ENCODE data around the gene INIP.
A peak's percentile ranks its signal among the peaks of the same experiment; 100 is the strongest.

Gene INIP

DNA sequence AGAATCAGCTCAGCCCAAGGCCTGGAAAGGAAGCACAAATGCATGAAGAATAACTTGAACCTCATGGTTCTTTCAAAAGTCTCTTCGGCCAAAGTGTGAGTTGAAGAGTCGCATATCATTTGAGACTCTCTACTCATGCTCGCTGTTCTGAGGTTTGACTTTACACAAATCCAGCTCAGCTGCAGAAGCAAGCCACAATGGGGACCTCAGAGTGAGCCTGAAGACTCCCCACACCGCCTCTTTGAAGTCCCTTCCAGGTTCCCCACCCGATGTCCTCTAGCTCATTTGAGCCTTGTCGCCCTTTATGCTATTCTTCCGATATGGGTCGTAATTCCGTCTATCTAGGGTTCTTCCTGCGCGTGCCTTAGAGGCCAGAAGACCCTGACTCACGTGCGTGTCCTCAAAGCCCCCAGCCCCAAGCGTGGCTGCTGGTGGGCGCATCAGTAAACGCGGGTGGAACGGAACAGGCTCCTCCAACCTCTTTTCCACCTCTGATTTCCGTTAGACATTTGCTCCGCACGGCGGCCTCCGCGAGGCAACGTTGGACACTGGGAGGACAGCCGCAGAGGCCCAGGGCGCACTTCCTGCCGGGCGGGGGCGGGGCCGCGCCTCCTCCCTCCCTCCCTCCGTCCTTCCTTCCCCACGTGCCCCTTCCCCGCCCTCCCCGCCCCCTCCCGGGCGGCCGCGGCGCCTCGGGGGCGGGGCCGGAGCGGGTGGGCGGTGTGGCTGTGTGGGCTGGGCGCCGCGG, 32.3 kb upstream of the INIP start, which contains the start of gene SNX30 (continued):
- TF ChIP-seq ZSCAN4 (tag by site-specific recombination; IDR thresholded peaks at IDR 0.05) (no peak), ZNF629 (tag by site-specific recombination; IDR thresholded peaks at IDR 0.05) (peak; percentile 48; the same call in 1 of the 2 replicates), ZNF513 (tag by site-specific recombination; IDR thresholded peaks at IDR 0.05) (no peak), ZNF433 (tag by site-specific recombination; IDR thresholded peaks at IDR 0.05; ENCODE audit: low read depth) (no peak), INSM2 (tag by site-specific recombination; IDR thresholded peaks at IDR 0.05) (no peak), ZNF529 (tag by site-specific recombination; IDR thresholded peaks at IDR 0.05; ENCODE audit: insufficient replicate concordance) (no peak), ZNF140 (tag by site-specific recombination; IDR thresholded peaks at IDR 0.05) (no peak), ZNF560 (tag by site-specific recombination; IDR thresholded peaks at IDR 0.05; ENCODE audit: borderline replicate concordance) (no peak), ZSCAN16 (tag by site-specific recombination; IDR thresholded peaks at IDR 0.05) (no peak), ZNF701 (tag by site-specific recombination; IDR thresholded peaks at IDR 0.05) (no peak), ZNF211 (tag by site-specific recombination; IDR thresholded peaks at IDR 0.05; ENCODE audit: low read depth) (no peak), MYNN (tag by site-specific recombination; IDR thresholded peaks at IDR 0.05; ENCODE audit: borderline replicate concordance) (no peak), ZXDB (tag by site-specific recombination; IDR thresholded peaks at IDR 0.05) (peak; percentile 62), HOXC10 (CRISPR knock-in tag; IDR thresholded peaks at IDR 0.05) (no peak), ZNF133 (tag by site-specific recombination; IDR thresholded peaks at IDR 0.05) (no peak), ZNF37A (tag by site-specific recombination; IDR thresholded peaks at IDR 0.05) (no peak), ZBTB1 (tag by site-specific recombination; IDR thresholded peaks at IDR 0.05) (no peak), ZNF292 (tag by site-specific recombination; IDR thresholded peaks at IDR 0.05; ENCODE audit: borderline replicate concordance, low read depth) (no peak), IKZF3 (tag by site-specific recombination; IDR thresholded peaks at IDR 0.05) (no peak), REPIN1 (tag by site-specific recombination; IDR thresholded peaks at IDR 0.05; ENCODE audit: low read depth) (no peak), ZNF561 (tag by site-specific recombination; IDR thresholded peaks at IDR 0.05; ENCODE audit: borderline replicate concordance) (no peak), ZNF549 (tag by site-specific recombination; IDR thresholded peaks at IDR 0.05) (no peak), EGR2 (tag by site-specific recombination; IDR thresholded peaks at IDR 0.05; ENCODE audit: low read depth) (peak; percentile 49; the same call in 1 of the 2 replicates)
- TF ChIP-seq, protein P1, sequence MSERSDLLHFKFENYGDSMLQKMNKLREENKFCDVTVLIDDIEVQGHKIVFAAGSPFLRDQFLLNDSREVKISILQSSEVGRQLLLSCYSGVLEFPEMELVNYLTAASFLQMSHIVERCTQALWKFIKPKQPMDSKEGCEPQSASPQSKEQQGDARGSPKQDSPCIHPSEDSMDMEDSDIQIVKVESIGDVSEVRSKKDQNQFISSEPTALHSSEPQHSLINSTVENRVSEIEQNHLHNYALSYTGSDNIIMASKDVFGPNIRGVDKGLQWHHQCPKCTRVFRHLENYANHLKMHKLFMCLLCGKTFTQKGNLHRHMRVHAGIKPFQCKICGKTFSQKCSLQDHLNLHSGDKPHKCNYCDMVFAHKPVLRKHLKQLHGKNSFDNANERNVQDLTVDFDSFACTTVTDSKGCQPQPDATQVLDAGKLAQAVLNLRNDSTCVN (tag by site-specific recombination; optimal IDR thresholded peaks at IDR 0.05): peak; percentile 60
- TF ChIP-seq, protein P2, sequence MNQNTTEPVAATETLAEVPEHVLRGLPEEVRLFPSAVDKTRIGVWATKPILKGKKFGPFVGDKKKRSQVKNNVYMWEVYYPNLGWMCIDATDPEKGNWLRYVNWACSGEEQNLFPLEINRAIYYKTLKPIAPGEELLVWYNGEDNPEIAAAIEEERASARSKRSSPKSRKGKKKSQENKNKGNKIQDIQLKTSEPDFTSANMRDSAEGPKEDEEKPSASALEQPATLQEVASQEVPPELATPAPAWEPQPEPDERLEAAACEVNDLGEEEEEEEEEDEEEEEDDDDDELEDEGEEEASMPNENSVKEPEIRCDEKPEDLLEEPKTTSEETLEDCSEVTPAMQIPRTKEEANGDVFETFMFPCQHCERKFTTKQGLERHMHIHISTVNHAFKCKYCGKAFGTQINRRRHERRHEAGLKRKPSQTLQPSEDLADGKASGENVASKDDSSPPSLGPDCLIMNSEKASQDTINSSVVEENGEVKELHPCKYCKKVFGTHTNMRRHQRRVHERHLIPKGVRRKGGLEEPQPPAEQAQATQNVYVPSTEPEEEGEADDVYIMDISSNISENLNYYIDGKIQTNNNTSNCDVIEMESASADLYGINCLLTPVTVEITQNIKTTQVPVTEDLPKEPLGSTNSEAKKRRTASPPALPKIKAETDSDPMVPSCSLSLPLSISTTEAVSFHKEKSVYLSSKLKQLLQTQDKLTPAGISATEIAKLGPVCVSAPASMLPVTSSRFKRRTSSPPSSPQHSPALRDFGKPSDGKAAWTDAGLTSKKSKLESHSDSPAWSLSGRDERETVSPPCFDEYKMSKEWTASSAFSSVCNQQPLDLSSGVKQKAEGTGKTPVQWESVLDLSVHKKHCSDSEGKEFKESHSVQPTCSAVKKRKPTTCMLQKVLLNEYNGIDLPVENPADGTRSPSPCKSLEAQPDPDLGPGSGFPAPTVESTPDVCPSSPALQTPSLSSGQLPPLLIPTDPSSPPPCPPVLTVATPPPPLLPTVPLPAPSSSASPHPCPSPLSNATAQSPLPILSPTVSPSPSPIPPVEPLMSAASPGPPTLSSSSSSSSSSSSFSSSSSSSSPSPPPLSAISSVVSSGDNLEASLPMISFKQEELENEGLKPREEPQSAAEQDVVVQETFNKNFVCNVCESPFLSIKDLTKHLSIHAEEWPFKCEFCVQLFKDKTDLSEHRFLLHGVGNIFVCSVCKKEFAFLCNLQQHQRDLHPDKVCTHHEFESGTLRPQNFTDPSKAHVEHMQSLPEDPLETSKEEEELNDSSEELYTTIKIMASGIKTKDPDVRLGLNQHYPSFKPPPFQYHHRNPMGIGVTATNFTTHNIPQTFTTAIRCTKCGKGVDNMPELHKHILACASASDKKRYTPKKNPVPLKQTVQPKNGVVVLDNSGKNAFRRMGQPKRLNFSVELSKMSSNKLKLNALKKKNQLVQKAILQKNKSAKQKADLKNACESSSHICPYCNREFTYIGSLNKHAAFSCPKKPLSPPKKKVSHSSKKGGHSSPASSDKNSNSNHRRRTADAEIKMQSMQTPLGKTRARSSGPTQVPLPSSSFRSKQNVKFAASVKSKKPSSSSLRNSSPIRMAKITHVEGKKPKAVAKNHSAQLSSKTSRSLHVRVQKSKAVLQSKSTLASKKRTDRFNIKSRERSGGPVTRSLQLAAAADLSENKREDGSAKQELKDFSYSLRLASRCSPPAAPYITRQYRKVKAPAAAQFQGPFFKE (tag by site-specific recombination; IDR thresholded peaks at IDR 0.05; ENCODE audit: borderline replicate concordance): no peak
- TF ChIP-seq, protein P3, sequence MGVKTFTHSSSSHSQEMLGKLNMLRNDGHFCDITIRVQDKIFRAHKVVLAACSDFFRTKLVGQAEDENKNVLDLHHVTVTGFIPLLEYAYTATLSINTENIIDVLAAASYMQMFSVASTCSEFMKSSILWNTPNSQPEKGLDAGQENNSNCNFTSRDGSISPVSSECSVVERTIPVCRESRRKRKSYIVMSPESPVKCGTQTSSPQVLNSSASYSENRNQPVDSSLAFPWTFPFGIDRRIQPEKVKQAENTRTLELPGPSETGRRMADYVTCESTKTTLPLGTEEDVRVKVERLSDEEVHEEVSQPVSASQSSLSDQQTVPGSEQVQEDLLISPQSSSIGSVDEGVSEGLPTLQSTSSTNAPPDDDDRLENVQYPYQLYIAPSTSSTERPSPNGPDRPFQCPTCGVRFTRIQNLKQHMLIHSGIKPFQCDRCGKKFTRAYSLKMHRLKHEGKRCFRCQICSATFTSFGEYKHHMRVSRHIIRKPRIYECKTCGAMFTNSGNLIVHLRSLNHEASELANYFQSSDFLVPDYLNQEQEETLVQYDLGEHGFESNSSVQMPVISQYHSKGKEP (tag by site-specific recombination; IDR thresholded peaks at IDR 0.05): no peak
